CD14-positive monocyte (primary cell): ENCODE measurements around the gene KRT35. TPM values are rescaled to one million over a fixed set of nuclear protein-coding genes. Genes with fewer than 3 reads are reported as not detected.
A peak's percentile ranks its signal among the peaks of the same experiment; 100 is the strongest.

Source experiments
- DNase-seq, 3 donors: peaks; one replicate each; pipeline ENCODE4 v3.0.0-alpha.2; 2011 to 2022
- H2AFZ ChIP-seq: 2 replicates; pipeline ENCODE4 v1.6.0; 2012; ENCODE audit warnings: mild to moderate bottlenecking, low read depth, low read length, inconsistent platforms; ENCODE audit not compliant: insufficient read depth, poor library complexity, severe bottlenecking
- H3K27ac ChIP-seq, 2 donors: 1 replicate in 1 of 2; 2 replicates in 1 of 2; pipeline ENCODE4 v1.5.1; 2012 to 2013; ENCODE audit warnings: low read length in 2 of 2, control low read depth in 1 of 2, inconsistent platforms in 1 of 2, low read depth in 1 of 2, mild to moderate bottlenecking in 1 of 2
- H3K27me3 ChIP-seq, 2 donors: one replicate each; pipeline versions ENCODE4 v1.6.0 to v1.6.1; 2011 to 2013; ENCODE audit warnings: low read length in 2 of 2; ENCODE audit not compliant: control insufficient read depth in 2 of 2, insufficient read depth in 2 of 2
- H3K36me3 ChIP-seq, 2 donors: replicated peaks in 1 of 2; 1 replicate in 1 of 2; 2 replicates in 1 of 2; pipeline versions ENCODE4 v1.5.1 to v1.6.1; 2012 to 2013; ENCODE audit warnings: low read length in 2 of 2, control low read depth in 1 of 2, inconsistent platforms in 1 of 2, mild to moderate bottlenecking in 1 of 2; ENCODE audit not compliant: insufficient read depth in 2 of 2, control insufficient read depth in 1 of 2
- H3K4me1 ChIP-seq, 2 donors: 1 replicate in 1 of 2; 2 replicates in 1 of 2; pipeline versions ENCODE4 v1.5.1 to v1.6.1; 2012 to 2013; ENCODE audit warnings: low read length in 2 of 2, control low read depth in 1 of 2, inconsistent platforms in 1 of 2, mild to moderate bottlenecking in 1 of 2, moderate library complexity in 1 of 2; ENCODE audit not compliant: insufficient read depth in 2 of 2, control insufficient read depth in 1 of 2
- H3K4me2 ChIP-seq: replicated peaks from 2 replicates; pipeline ENCODE3; 2012; ENCODE audit warnings: low read length, moderate library complexity, mild to moderate bottlenecking; ENCODE audit not compliant: poor library complexity, severe bottlenecking; ENCODE audit errors: extremely low read depth
- H3K4me3 ChIP-seq, 3 experiments: fragments of 200-600 bp in 1 of 3; sonication (generic) in 1 of 3; replicated peaks in 1 of 3; 1 replicate in 2 of 3; 2 replicates in 1 of 3; pipeline ENCODE4 v1.5.1; 2011 to 2013; ENCODE audit warnings: low read length in 3 of 3, mild to moderate bottlenecking in 3 of 3, control low read depth in 2 of 3, low read depth in 2 of 3, inconsistent platforms in 1 of 3, moderate library complexity in 1 of 3
- H3K79me2 ChIP-seq: 2 replicates; pipeline ENCODE4 v1.6.0; 2012; ENCODE audit warnings: mild to moderate bottlenecking, control low read depth, inconsistent platforms, low read length, moderate library complexity; ENCODE audit not compliant: insufficient read depth
- H3K9ac ChIP-seq: 2 replicates; pipeline ENCODE4 v1.6.0; 2017; ENCODE audit warnings: low read length, mild to moderate bottlenecking; ENCODE audit not compliant: insufficient read depth, poor library complexity, severe bottlenecking
- H3K9me3 ChIP-seq, 2 donors: replicated peaks in 1 of 2; 1 replicate in 1 of 2; 2 replicates in 1 of 2; pipeline versions ENCODE4 v1.5.1 to v1.6.1; 2012 to 2013; ENCODE audit warnings: low read length in 2 of 2, control low read depth in 1 of 2; ENCODE audit not compliant: control insufficient read depth in 1 of 2, insufficient read depth in 1 of 2
- H4K20me1 ChIP-seq: 2 replicates; pipeline ENCODE4 v1.6.0; 2012; ENCODE audit warnings: mild to moderate bottlenecking, low read length, control low read depth, moderate library complexity; ENCODE audit not compliant: insufficient read depth
- H3K27ac Mint-ChIP-seq, 7 donors: one replicate each; pipeline ENCODE4 v1.8.0; 2020; ENCODE audit warnings: mild to moderate bottlenecking in 7 of 7, mixed read lengths in 7 of 7, moderate library complexity in 6 of 7, inconsistent platforms in 2 of 7
- H3K27me3 Mint-ChIP-seq, 3 donors: one replicate each; pipeline ENCODE4 v1.8.0; 2021 to 2022; ENCODE audit warnings: low read depth in 3 of 3, mild to moderate bottlenecking in 3 of 3, mixed read lengths in 3 of 3, moderate library complexity in 3 of 3, inconsistent platforms in 1 of 3
- H3K36me3 Mint-ChIP-seq, 2 donors: one replicate each; pipeline ENCODE4 v1.8.0; 2020; ENCODE audit warnings: mixed read lengths in 2 of 2, inconsistent platforms in 1 of 2, mild to moderate bottlenecking in 1 of 2
- H3K4me1 Mint-ChIP-seq: one replicate; pipeline ENCODE4 v1.8.0; 2020; ENCODE audit warnings: mild to moderate bottlenecking, mixed read lengths
- H3K4me3 Mint-ChIP-seq, 2 donors: one replicate each; pipeline ENCODE4 v1.8.0; 2020; ENCODE audit warnings: mild to moderate bottlenecking in 2 of 2, mixed read lengths in 2 of 2, moderate library complexity in 1 of 2
- H3K9me3 Mint-ChIP-seq, 7 donors: one replicate each; pipeline ENCODE4 v1.8.0; 2020 to 2022; ENCODE audit warnings: mixed read lengths in 7 of 7, mild to moderate bottlenecking in 6 of 7, moderate library complexity in 6 of 7, inconsistent platforms in 2 of 7
- WGBS: methylation state at CpG from one replicate; pipeline ENCODE4 v1.1.5; 2013; ENCODE audit warnings: missing lambda C conversion rate; ENCODE audit not compliant: insufficient coverage; 5-methylcytosine and 5-hydroxymethylcytosine counted together
- intact Hi-C, 2 donors: fragments of 100-400 bp; cut with micrococcal nuclease; formaldehyde crosslinking; loops; one replicate each; pipeline versions ENCODE4 v1.15.0 to v1.15.1; 2023
- polyA plus RNA-seq, 3 donors: library from polyadenylated mRNA; depleted of rRNA in 1 of 3; unstranded in 2 of 3; stranded (reverse) in 1 of 3; fragments of 300-500 nt in 2 of 3; fragments of >200 nt in 1 of 3; fragmentation: Illumina TruSeq in 2 of 3; gene quantifications; 1 replicate in 2 of 3; 2 replicates in 1 of 3; pipeline ENCODE4 v1.2.3, GENCODE V29; 2012 to 2021
- TF ChIP-seq, protein P1 (sequence below): fragments of 200-600 bp; IDR thresholded peaks from one replicate; pipeline ENCODE4 v1.8.0; 2022; ENCODE audit warnings: antibody characterized with exemption, mild to moderate bottlenecking

The KRT35 gene
- polyA plus RNA-seq, 3 donors, result not detected

DNA sequence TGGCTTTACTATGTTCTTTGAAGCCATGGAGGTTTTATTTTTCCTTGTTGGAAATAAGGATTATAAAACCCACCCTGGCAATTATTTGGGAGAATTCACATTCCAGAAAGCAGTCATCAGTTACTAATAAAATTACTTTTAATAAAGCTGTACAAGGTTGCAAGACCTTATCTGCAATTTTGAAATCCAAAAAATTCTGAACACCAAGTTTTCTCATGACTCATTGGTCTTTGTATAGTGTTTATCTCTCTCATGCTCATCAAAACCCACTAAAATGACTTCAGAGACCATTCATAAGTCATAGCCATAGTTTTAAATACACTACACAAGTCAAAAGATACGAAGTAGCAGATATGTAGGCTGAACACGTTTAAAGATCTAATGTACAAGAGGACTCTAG lies 34.1 kb downstream of the KRT35 start:
- Histone ChIP-seq H3K79me2 (no peaks in the 10 kb centered on the region), H3K36me3 (no peaks in the 10 kb centered on the region), H3K9me3 (no peaks in the 10 kb centered on the region), H4K20me1 (no peaks in the 10 kb centered on the region), H3K9ac (no peak overlapping the region), H3K4me1 (no peaks in the 10 kb centered on the region), H3K27me3 (peaks cover 2 to 3% of the 10 kb centered on the region in 2 donors), H2AFZ (no peak overlapping the region), H3K4me2 (no peak overlapping the region), H3K27ac (no peak overlapping the region), H3K4me3 (no peak overlapping the region)
- no peak for DNase-seq
- TF ChIP-seq, protein P1, sequence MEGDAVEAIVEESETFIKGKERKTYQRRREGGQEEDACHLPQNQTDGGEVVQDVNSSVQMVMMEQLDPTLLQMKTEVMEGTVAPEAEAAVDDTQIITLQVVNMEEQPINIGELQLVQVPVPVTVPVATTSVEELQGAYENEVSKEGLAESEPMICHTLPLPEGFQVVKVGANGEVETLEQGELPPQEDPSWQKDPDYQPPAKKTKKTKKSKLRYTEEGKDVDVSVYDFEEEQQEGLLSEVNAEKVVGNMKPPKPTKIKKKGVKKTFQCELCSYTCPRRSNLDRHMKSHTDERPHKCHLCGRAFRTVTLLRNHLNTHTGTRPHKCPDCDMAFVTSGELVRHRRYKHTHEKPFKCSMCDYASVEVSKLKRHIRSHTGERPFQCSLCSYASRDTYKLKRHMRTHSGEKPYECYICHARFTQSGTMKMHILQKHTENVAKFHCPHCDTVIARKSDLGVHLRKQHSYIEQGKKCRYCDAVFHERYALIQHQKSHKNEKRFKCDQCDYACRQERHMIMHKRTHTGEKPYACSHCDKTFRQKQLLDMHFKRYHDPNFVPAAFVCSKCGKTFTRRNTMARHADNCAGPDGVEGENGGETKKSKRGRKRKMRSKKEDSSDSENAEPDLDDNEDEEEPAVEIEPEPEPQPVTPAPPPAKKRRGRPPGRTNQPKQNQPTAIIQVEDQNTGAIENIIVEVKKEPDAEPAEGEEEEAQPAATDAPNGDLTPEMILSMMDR, result no peak
- intact Hi-C loops, result no loop called here
- WGBS, result no CpG with 5 or more reads among the region's 2 CpGs
- H3K36me3 Mint-ChIP-seq, result no peaks in the 10 kb centered on the region
- H3K4me1 Mint-ChIP-seq, result no peaks in the 10 kb centered on the region
- no peak overlapping the region for H3K27ac Mint-ChIP-seq
- H3K4me3 Mint-ChIP-seq, result no peak overlapping the region
- H3K9me3 Mint-ChIP-seq, result peaks cover 0 to 4% (median 0%) of the 10 kb centered on the region in 7 donors
- peaks cover 7 to 22% (median 13%) of the 10 kb centered on the region in 3 donors for H3K27me3 Mint-ChIP-seq

DNA sequence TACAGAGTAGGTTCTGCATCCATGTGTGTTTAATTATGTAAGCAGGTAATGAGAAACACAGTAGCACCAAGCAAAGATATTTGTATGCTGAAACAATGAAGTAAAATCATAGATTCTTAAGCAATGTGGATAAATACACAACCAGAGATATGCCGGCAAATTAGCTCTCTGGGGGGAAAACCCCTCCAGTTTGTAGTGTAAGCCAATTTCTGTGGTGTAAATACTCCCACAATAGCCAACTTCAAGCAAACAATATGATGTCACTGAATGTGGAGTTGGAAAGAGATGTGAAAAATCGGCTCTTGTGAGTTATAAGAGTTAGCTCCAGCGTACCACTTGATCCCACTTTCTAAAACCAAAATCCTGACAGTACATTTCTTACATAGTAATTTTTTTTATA lies 36.3 kb downstream of the KRT35 start:
- intact Hi-C loops, result no loop called here
- no CpG with 5 or more reads among the region's 3 CpGs for WGBS
- H3K9ac ChIP-seq, result no peak overlapping the region
- Mint-ChIP-seq H3K4me1 (no peaks in the 10 kb centered on the region), H3K9me3 (peaks cover 0 to 3% (median 0%) of the 10 kb centered on the region in 7 donors), H3K4me3 (no peak overlapping the region), H3K27ac (peak overlapping the region in 1 of 7 donors; percentile 3), H3K27me3 (peaks cover 7 to 24% (median 12%) of the 10 kb centered on the region in 3 donors), H3K36me3 (no peaks in the 10 kb centered on the region)
- no peak overlapping the region for H3K4me2 ChIP-seq
- no peaks in the 10 kb centered on the region for H3K9me3 ChIP-seq
- H3K4me3 ChIP-seq, result no peak overlapping the region
- peaks cover 2 to 3% of the 10 kb centered on the region in 2 donors for H3K27me3 ChIP-seq
- H3K27ac ChIP-seq, result no peak overlapping the region
- no peak overlapping the region for H2AFZ ChIP-seq
- TF ChIP-seq, protein P1, result no peak
- H3K36me3 ChIP-seq, result no peaks in the 10 kb centered on the region
- no peaks in the 10 kb centered on the region for H4K20me1 ChIP-seq
- no peak for DNase-seq
- no peaks in the 10 kb centered on the region for H3K4me1 ChIP-seq
- H3K79me2 ChIP-seq, result no peaks in the 10 kb centered on the region
